Peyer's patch (tissue), 4 donors: Measurements from ENCODE around the gene RELL1. TPM values are rescaled to one million over a fixed set of nuclear protein-coding genes. Genes with fewer than 3 reads are reported as not detected.
A peak's percentile ranks its signal among the peaks of the same experiment; 100 is the strongest.

Source experiments
- DNase-seq, 3 donors: peaks; one replicate each; pipeline ENCODE4 v3.0.0-alpha.2; 2017 to 2019
- H3K27ac ChIP-seq, 4 donors: fragments of 200-600 bp; sonication (generic); one replicate each; pipeline ENCODE4 v1.5.1; 2016 to 2019
- H3K27me3 ChIP-seq, 2 donors: fragments of 200-600 bp; sonication (generic); one replicate each; pipeline ENCODE4 v1.5.1; 2019
- H3K36me3 ChIP-seq, 3 donors: fragments of 200-600 bp; sonication (generic); one replicate each; pipeline ENCODE4 v1.5.1; 2016 to 2019
- H3K4me1 ChIP-seq, 4 donors: fragments of 200-600 bp; sonication (generic); one replicate each; pipeline ENCODE4 v1.5.1; 2016 to 2019
- H3K4me3 ChIP-seq, 4 donors: fragments of 200-600 bp; sonication (generic); 1 replicate in 3 of 4; 2 replicates in 1 of 4; pipeline ENCODE4 v1.5.1; 2016 to 2019; ENCODE audit warnings: mild to moderate bottlenecking in 1 of 4
- H3K9me3 ChIP-seq, 4 donors: fragments of 200-600 bp; sonication (generic); one replicate each; pipeline ENCODE4 v1.5.1; 2016 to 2019; ENCODE audit warnings: mild to moderate bottlenecking in 1 of 4
- CTCF ChIP-seq, 6 experiments: fragments of 450-650 bp in 4 of 6; fragments of 200-600 bp in 2 of 6; sonication (generic) in 1 of 6; IDR thresholded peaks; one replicate each; pipeline ENCODE4 v1.5.1; 2017 to 2019; ENCODE audit warnings: antibody characterized with exemption in 6 of 6, mild to moderate bottlenecking in 3 of 6, moderate library complexity in 1 of 6
- POLR2A ChIP-seq, 2 donors: fragments of 450-650 bp; IDR thresholded peaks; one replicate each; pipeline ENCODE4 v1.5.1; 2017; ENCODE audit warnings: antibody characterized with exemption in 2 of 2, mild to moderate bottlenecking in 2 of 2, moderate library complexity in 2 of 2
- total RNA-seq, 4 donors: library from RNA; depleted of rRNA; stranded (reverse); fragments of >200 nt; gene quantifications; one replicate each; pipeline ENCODE4 v1.1.0, GENCODE V29; 2016

RELL1 gene
- total RNA-seq, 4 donors from 2014 or later = 43.2 to 76.2 (median 55.8) TPM

DNA sequence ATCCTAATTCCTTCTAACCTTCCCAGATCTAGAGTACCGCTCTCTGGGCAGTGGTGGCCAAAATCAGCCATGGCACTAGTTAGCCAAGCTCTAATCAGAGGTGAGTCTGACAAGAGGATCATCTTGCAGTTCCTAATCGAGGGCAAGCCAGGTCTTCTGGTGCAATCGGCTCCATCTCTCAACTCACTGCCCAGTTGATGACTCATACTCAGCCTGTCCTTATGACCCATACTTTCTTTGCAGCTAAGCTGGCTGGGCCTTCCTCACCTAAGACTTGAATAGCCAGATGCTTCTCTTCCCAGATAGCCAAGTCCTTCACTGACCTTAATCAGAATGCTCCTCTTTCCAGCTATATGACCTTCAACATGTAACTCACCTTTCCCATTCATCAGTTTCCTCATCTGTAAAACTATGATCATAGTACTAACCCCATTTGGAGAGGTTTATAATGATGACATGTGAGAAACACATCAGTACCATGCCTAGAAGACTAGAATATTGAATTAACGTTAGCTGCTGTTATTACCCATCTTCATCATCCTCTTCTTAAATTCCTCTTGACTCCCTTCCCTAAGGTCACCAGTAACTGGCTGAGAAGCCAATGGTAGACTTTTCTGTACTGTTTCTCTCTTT is 57.1 kb downstream of the RELL1 start:
- no peak overlapping the region for H3K4me3 ChIP-seq
- no peak for TF ChIP-seq POLR2A (IDR thresholded peaks at IDR 0.05)
- no peak for TF ChIP-seq CTCF (IDR thresholded peaks at IDR 0.05)
- no peak overlapping the region for H3K27ac ChIP-seq
- no peaks in the 10 kb centered on the region for H3K4me1 ChIP-seq
- H3K9me3 ChIP-seq = no peaks in the 10 kb centered on the region
- peaks cover 0 to 35% (median 0%) of the 10 kb centered on the region in 3 donors for H3K36me3 ChIP-seq
- DNase-seq = peak in 1 of 3 donors; percentile 55
- H3K27me3 ChIP-seq = no peaks in the 10 kb centered on the region

DNA sequence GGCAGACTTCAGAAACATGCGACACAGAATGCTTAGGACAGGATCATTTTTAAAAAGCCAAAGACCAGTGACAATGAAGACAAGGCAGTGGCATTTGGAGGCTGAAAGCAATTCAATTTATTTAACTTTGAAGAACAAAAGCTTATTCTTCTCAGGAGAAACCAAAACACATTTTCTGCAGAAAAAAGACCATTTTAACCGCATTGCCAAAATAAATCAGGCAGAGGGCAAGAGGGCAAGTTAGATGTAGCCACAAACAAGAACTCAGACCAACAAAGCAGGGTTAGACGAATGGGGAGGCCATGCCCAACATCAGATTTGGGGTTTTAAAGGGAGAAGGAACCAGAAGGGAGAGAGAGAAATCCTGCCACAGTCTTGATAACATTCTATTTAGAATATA is 58.9 kb downstream of the RELL1 start:
- Histone ChIP-seq H3K9me3 (no peaks in the 10 kb centered on the region), H3K4me3 (no peak overlapping the region), H3K27ac (no peak overlapping the region), H3K36me3 (peaks cover 0 to 35% (median 0%) of the 10 kb centered on the region in 3 donors), H3K4me1 (no peaks in the 10 kb centered on the region), H3K27me3 (no peaks in the 10 kb centered on the region)
- no peak for DNase-seq
- TF ChIP-seq CTCF (IDR thresholded peaks at IDR 0.05) = no peak
- no peak for TF ChIP-seq POLR2A (IDR thresholded peaks at IDR 0.05)

DNA sequence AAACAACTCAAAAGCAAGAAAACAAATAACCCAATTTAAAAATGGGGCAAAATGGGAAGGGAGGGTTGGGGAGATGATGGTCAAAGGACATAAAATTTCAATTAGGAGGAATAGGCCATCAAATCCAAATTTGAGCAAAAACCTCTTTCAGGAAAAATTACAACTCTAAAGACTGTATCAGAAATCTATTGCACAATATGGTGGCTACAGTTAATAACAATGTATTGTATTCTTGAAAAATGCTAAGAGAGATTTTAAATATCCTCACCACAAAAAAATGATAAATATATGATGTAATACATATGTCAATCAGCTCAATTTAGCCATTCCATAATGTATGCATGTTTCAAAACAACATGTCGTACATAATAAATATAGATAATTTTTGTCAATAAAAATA is 60.7 kb downstream of the RELL1 start:
- H3K27me3 ChIP-seq = no peaks in the 10 kb centered on the region
- H3K4me3 ChIP-seq = no peak overlapping the region
- no peak overlapping the region for H3K27ac ChIP-seq
- peaks cover 0 to 23% (median 0%) of the 10 kb centered on the region in 3 donors for H3K36me3 ChIP-seq
- no peak for TF ChIP-seq POLR2A (IDR thresholded peaks at IDR 0.05)
- no peak for TF ChIP-seq CTCF (IDR thresholded peaks at IDR 0.05)
- H3K4me1 ChIP-seq = no peaks in the 10 kb centered on the region
- H3K9me3 ChIP-seq = no peaks in the 10 kb centered on the region
- DNase-seq = no peak

- Histone ChIP-seq H3K36me3 (peaks cover 0 to 25% (median 0%) of the 10 kb centered on the region in 3 donors), H3K27ac (no peak overlapping the region), H3K27me3 (no peaks in the 10 kb centered on the region), H3K4me3 (no peak overlapping the region), H3K4me1 (no peaks in the 10 kb centered on the region), H3K9me3 (no peaks in the 10 kb centered on the region)
- no peak for DNase-seq
- TF ChIP-seq CTCF (IDR thresholded peaks at IDR 0.05) = no peak
- no peak for TF ChIP-seq POLR2A (IDR thresholded peaks at IDR 0.05)
Observed at GRCh38 chr4:37623940-37624339, 62.2 kb downstream of the RELL1 start.

GRCh38 chr4:37623125-37623524 is 63.1 kb downstream of the RELL1 start:
- Histone ChIP-seq H3K27ac (no peak overlapping the region), H3K4me3 (no peak overlapping the region), H3K36me3 (peaks cover 0 to 25% (median 0%) of the 10 kb centered on the region in 3 donors), H3K27me3 (no peaks in the 10 kb centered on the region), H3K4me1 (no peaks in the 10 kb centered on the region), H3K9me3 (no peaks in the 10 kb centered on the region)
- DNase-seq = no peak
- TF ChIP-seq POLR2A (IDR thresholded peaks at IDR 0.05) = no peak
- no peak for TF ChIP-seq CTCF (IDR thresholded peaks at IDR 0.05)
